GM13976 (cell line): ENCODE data around the gene GAS1.

Experiments used
- DNase-seq: peaks from one replicate; pipeline ENCODE4 v3.0.0; 2012; ENCODE audit warnings: low spot score
- in situ Hi-C: fragments of 300-500 bp; cut with MboI; formaldehyde crosslinking; loops from one replicate; pipeline ENCODE4 v1.12.0; 2022; ENCODE audit warnings: low sequenced_read_pairs, mixed read lengths, inconsistent platforms; ENCODE audit not compliant: unreplicated experiment
- TF ChIP-seq, protein P1 (sequence below): IDR thresholded peaks from 2 replicates; pipeline ENCODE4 v1.5.1; 2012; ENCODE audit warnings: borderline replicate concordance, mild to moderate bottlenecking; ENCODE audit not compliant: insufficient read depth; ENCODE audit errors: extremely low read depth, missing control alignments, control extremely low read depth

Gene GAS1

DNA sequence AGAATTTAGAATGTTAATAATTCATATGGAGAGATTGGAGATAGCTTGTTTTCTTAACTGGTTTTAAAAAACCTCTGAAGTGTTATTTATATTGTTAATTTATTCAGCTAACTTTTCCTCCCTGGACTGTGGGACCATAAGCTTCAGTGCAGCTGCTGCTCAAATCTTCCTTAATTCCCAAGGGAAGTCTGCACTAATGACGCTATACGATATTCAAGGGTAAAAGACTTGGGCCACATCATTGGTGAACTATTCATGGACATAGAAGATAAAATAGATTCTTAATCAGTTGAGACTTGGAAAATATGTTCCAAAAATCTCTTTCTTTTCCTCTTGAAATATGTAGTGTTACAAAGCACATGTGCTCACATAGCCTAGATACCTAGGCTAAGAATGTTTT, 31.1 kb upstream of the GAS1 start:
- TF ChIP-seq, protein P1, sequence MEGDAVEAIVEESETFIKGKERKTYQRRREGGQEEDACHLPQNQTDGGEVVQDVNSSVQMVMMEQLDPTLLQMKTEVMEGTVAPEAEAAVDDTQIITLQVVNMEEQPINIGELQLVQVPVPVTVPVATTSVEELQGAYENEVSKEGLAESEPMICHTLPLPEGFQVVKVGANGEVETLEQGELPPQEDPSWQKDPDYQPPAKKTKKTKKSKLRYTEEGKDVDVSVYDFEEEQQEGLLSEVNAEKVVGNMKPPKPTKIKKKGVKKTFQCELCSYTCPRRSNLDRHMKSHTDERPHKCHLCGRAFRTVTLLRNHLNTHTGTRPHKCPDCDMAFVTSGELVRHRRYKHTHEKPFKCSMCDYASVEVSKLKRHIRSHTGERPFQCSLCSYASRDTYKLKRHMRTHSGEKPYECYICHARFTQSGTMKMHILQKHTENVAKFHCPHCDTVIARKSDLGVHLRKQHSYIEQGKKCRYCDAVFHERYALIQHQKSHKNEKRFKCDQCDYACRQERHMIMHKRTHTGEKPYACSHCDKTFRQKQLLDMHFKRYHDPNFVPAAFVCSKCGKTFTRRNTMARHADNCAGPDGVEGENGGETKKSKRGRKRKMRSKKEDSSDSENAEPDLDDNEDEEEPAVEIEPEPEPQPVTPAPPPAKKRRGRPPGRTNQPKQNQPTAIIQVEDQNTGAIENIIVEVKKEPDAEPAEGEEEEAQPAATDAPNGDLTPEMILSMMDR = no peak
- no peak for DNase-seq
- in situ Hi-C loops = no loop called here

DNA sequence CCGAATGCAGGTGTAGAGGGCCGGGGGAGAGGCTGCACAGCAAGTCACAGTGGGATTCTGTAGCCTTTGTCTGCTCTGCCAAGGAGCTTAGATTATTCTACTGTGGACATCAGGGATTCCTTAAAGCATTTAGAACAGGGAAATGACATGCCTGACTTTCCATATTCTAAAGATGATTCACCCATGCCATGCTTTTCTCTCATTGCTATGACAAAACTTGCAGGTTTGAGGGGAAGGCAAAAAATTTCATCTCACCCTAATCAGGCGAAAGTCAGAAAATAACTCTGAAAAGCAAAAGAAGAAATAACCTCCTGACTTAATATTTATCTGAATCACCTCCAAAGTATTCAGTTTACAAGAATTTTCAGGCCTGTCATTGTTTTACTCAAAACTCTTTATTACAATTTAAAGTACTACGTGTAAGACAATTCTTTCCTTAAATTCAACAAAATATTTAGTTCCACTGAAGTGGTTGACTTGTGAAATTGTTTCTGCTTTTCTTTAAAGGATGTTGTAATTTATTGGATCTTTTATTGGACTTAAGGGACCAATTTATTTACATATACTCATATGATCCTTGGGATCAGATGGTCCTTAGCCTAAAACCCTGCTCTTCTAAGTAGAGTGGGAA, 30.0 kb upstream of the GAS1 start:
- DNase-seq = no peak
- TF ChIP-seq, protein P1 = no peak
- in situ Hi-C loops = no loop called here

DNA sequence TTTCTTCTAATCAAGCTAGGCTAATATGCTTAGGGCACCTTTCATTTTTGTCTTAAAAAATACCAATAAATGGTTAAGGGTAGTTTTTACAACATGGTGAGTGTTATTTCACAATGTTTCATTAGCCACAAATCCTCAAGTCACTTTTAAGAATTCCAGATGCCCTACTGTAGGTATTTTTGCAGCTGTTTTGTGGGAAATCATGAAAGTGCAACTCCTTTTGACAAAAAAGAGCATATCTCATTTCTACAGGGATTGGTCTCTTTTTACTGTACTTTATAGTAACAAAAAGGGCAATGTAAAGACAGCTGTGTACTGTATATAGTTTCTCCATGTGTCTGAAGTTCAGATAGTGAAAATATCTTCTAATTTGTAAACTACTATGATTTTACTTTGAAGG, 28.3 kb upstream of the GAS1 start:
- no peak for DNase-seq
- in situ Hi-C loops = no loop called here
- TF ChIP-seq, protein P1 = no peak

DNA sequence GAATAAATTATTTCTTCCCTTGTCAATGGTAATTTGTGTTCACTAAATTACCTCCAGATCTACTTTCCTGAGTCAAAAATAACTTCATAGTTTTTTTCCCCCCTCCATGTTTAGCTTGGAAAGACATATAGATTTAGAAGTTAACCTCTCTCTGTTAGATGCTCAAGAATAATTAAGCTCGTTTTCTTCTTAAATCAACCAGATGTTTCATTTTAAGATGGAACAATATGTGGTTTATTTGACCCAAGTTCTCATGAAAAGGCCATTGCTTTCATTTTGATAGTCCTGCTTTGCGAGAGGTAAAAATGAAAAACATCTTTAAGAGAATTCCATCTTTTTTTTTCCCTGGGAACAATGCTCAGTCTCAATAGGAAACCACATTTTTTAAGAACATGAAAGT, 27.7 kb upstream of the GAS1 start:
- no peak for DNase-seq
- in situ Hi-C loops = no loop called here

DNA sequence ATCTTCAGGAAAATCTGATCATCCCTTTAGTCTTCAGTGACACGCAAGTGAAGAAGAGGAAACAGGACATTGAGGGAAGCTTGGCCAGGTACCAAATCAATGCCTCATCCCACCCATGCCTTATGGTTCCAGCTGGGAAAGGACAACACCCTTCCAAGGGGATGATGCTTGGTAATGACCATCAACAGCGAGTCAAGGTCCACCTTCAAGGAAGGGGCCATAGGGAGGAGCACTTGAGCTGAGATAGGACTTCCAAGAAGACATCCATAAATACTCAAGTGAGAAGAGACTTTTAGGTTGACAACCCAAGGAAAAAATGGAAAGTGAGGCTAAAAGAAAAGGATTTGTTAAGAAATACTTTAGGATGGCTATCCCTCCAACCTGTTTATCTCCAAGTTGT, 27.1 kb upstream of the GAS1 start:
- DNase-seq = no peak
- in situ Hi-C loops = no loop called here
- TF ChIP-seq, protein P1 = no peak

More for the DNA sequence above, 27.7 kb upstream of the GAS1 start:
- TF ChIP-seq, protein P1 = no peak

DNA sequence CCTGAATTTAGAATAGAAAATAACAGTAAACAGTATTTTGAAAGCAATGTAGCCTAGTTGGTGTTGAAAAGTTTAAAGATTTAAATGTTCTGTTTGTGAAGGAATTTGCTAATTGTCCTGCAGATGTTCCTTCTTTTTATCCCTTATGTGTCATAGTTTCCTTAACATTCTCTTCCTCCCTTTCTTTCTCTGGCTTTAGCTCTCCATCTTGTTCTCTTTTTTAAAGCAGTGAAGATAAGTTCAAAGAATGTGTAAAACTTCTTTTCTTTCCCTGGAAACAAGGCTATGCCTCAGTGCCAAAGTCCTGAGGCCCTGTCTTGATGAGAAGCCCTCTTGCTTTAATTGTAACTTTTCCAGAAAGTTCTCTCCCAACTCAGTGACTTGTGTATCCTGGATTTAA, 24.4 kb upstream of the GAS1 start:
- TF ChIP-seq, protein P1 = no peak
- DNase-seq = no peak
- in situ Hi-C loops = no loop called here

DNA sequence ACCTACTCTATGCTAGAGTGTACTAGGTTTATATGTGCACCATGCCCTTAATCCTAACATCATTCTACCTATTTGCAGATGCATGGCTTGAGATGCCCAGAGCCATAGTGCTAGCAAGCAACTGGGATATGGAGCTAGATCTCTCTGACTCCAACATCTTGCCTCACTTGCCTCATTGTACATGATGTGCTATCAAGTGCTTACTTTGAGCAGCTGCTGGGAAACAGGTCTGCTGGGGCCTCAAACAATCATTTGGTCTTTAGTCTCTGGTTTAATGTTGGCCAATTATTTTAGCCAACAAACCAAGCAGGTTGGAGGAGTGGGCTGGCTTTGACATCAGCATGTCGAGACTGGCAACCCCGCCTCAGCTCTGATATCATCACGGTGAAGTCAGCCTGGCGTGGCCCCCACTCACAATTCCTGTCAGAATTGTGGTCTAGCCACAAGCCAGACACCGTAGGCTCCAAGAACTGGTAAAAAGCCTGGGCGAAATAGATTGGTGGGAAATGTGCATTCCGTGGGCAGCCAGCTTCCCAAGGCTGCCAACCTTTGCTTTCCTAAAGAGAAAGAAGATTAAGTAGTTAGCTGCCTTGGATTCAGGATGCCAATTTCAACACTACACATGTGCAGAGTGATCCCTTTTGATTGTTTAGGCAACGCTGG, 21.1 kb upstream of the GAS1 start:
- in situ Hi-C loops = no loop called here
- TF ChIP-seq, protein P1 = no peak
- DNase-seq = no peak
